Neuronal stem cell (in vitro differentiated cells): ENCODE data around the gene NUDT3.
"Not testable (repeated sequence)": the region's sequence is repeated elsewhere in the genome, so short reads cannot be mapped to it uniquely, and the experiment has no call there.

Source experiments
- DNase-seq: peaks from one replicate; pipeline ENCODE4 v3.0.0-alpha.2; 2013; ENCODE audit warnings: low spot score
- H2AFZ ChIP-seq: one replicate; pipeline ENCODE4 v1.6.1; 2013; ENCODE audit warnings: mild to moderate bottlenecking, low read length, inconsistent platforms
- H2AK5ac ChIP-seq: 2 replicates; pipeline ENCODE4 v1.6.1; 2013; ENCODE audit warnings: low read depth, mild to moderate bottlenecking, inconsistent platforms, low read length, moderate library complexity, mixed read lengths
- H2BK120ac ChIP-seq: 2 replicates; pipeline ENCODE4 v1.6.1; 2013; ENCODE audit warnings: low read depth, mild to moderate bottlenecking, inconsistent platforms, low read length, moderate library complexity, mixed read lengths
- H2BK12ac ChIP-seq: one replicate; pipeline ENCODE4 v1.6.1; 2013; ENCODE audit warnings: low read length, inconsistent platforms
- H2BK15ac ChIP-seq: 2 replicates; pipeline ENCODE4 v1.6.1; 2013; ENCODE audit warnings: mild to moderate bottlenecking, low read length, inconsistent platforms, mixed read lengths
- H2BK5ac ChIP-seq: one replicate; pipeline ENCODE4 v1.6.1; 2013; ENCODE audit warnings: inconsistent platforms, mild to moderate bottlenecking, low read length, moderate library complexity
- H3K14ac ChIP-seq: one replicate; pipeline ENCODE4 v1.6.1; 2013; ENCODE audit warnings: low read length, inconsistent platforms
- H3K18ac ChIP-seq: 2 replicates; pipeline ENCODE4 v1.6.1; 2013; ENCODE audit warnings: low read length, inconsistent platforms
- H3K23ac ChIP-seq: 2 replicates; pipeline ENCODE4 v1.6.1; 2013; ENCODE audit warnings: low read depth, mild to moderate bottlenecking, mixed read lengths, low read length, inconsistent platforms; ENCODE audit not compliant: poor library complexity
- H3K27ac ChIP-seq: replicated peaks from 3 replicates; pipeline ENCODE4 v1.5.1; 2013; ENCODE audit warnings: low read length, inconsistent platforms
- H3K27me3 ChIP-seq, 3 experiments: 2 replicates each; pipeline ENCODE4 v1.6.1; 2013; ENCODE audit warnings: low read length in 3 of 3, mild to moderate bottlenecking in 2 of 3, inconsistent platforms in 1 of 3, low read depth in 1 of 3, mixed read lengths in 1 of 3, moderate library complexity in 1 of 3; ENCODE audit not compliant: control insufficient read depth in 3 of 3, insufficient read depth in 3 of 3
- H3K36me3 ChIP-seq, 2 donors: replicated peaks in 1 of 2; 2 replicates each; pipeline ENCODE4 v1.6.1; 2013; ENCODE audit warnings: low read length in 2 of 2; ENCODE audit not compliant: control insufficient read depth in 2 of 2, insufficient read depth in 2 of 2
- H3K4ac ChIP-seq: 2 replicates; pipeline ENCODE4 v1.6.1; 2013; ENCODE audit warnings: inconsistent platforms, mild to moderate bottlenecking, low read length, moderate library complexity
- H3K4me1 ChIP-seq, 2 donors: 1 replicate in 1 of 2; 2 replicates in 1 of 2; pipeline ENCODE4 v1.6.1; 2013; ENCODE audit warnings: low read length in 2 of 2, low read depth in 1 of 2; ENCODE audit not compliant: control insufficient read depth in 2 of 2, insufficient read depth in 1 of 2
- H3K4me2 ChIP-seq: one replicate; pipeline ENCODE4 v1.6.1; 2013; ENCODE audit warnings: mild to moderate bottlenecking, low read length, inconsistent platforms; ENCODE audit not compliant: insufficient read depth, poor library complexity, severe bottlenecking
- H3K4me3 ChIP-seq, 2 donors: 2 replicates each; pipeline ENCODE4 v1.5.1; 2013; ENCODE audit warnings: low read length in 2 of 2, mild to moderate bottlenecking in 2 of 2, inconsistent platforms in 1 of 2, moderate library complexity in 1 of 2
- H3K79me1 ChIP-seq: one replicate; pipeline ENCODE4 v1.6.1; 2013; ENCODE audit warnings: low read depth, mild to moderate bottlenecking, inconsistent platforms, low read length, moderate library complexity
- H3K9ac ChIP-seq: one replicate; pipeline ENCODE4 v1.6.1; 2013; ENCODE audit warnings: mild to moderate bottlenecking, low read depth, low read length, inconsistent platforms; ENCODE audit not compliant: poor library complexity
- H3K9me3 ChIP-seq, 2 donors: replicated peaks in 1 of 2; 2 replicates each; pipeline versions ENCODE3 to v1.6.1; 2013; ENCODE audit warnings: low read length in 2 of 2, mild to moderate bottlenecking in 2 of 2, inconsistent platforms in 1 of 2, low read depth in 1 of 2, mixed read lengths in 1 of 2, moderate library complexity in 1 of 2; ENCODE audit not compliant: control insufficient read depth in 2 of 2, insufficient read depth in 1 of 2
- H4K8ac ChIP-seq: one replicate; pipeline ENCODE4 v1.6.1; 2013; ENCODE audit warnings: low read depth, mild to moderate bottlenecking, inconsistent platforms, low read length, moderate library complexity
- H4K91ac ChIP-seq: one replicate; pipeline ENCODE4 v1.6.1; 2013; ENCODE audit warnings: low read length, low read depth, mild to moderate bottlenecking, inconsistent platforms; ENCODE audit not compliant: poor library complexity
- WGBS, 2 donors: extraction: QIAGEN DNeasy Blood & Tissue Kit; methylation state at CpG; one replicate each; pipeline ENCODE4 v1.1.7; 2013; ENCODE audit warnings: missing lambda C conversion rate in 2 of 2, mixed read lengths in 1 of 2; ENCODE audit not compliant: insufficient read length in 2 of 2, insufficient replicate concordance in 1 of 2; ENCODE audit errors: extremely low coverage in 2 of 2; 5-methylcytosine and 5-hydroxymethylcytosine counted together

The NUDT3 gene

GRCh38 chr6:34369385-34369784 lies 23.1 kb downstream of the NUDT3 start:
- Histone ChIP-seq H2BK12ac (no peak overlapping the region), H3K27me3 (no peaks in the 10 kb centered on the region), H2AFZ (no peak overlapping the region), H3K23ac (no peak overlapping the region), H3K36me3 (peaks cover 0 to 21% of the 10 kb centered on the region in 2 donors), H2AK5ac (no peak overlapping the region), H3K4me2 (no peak overlapping the region), H2BK120ac (no peak overlapping the region), H2BK5ac (no peak overlapping the region), H3K4ac (no peak overlapping the region), H3K79me1 (no peaks in the 10 kb centered on the region), H3K9me3 (no peaks in the 10 kb centered on the region), H2BK15ac (no peak overlapping the region), H3K14ac (no peak overlapping the region), H3K4me1 (no peaks in the 10 kb centered on the region), H3K27ac (no peak overlapping the region), H3K9ac (no peak overlapping the region), H3K18ac (no peak overlapping the region), H4K8ac (no peak overlapping the region), H3K4me3 (no peak overlapping the region), H4K91ac (no peak overlapping the region)
- no CpG with 5 or more reads among the region's 4 CpGs for WGBS, 2 donors
- DNase-seq, result no peak

DNA sequence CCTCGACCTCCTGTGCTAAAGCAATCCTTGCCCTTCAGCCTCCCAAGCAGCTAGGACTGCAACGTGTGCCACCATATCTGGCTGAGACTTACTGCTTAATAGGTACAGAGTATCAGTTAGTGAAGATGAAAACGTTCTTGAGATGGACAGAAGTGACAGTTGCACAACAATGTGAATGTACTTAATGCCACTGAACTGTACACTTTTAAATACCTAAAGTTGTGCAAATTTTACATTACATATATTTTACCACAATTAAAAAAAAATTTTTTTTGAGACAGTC lies 25.9 kb downstream of the NUDT3 start:
- Histone ChIP-seq H3K14ac (no peak overlapping the region), H4K8ac (no peak overlapping the region), H2AFZ (no peak overlapping the region), H3K27me3 (no peaks in the 10 kb centered on the region), H3K18ac (no peak overlapping the region), H3K79me1 (no peaks in the 10 kb centered on the region), H3K4me2 (no peak overlapping the region), H2AK5ac (no peak overlapping the region), H3K4me3 (no peak overlapping the region), H3K9ac (no peak overlapping the region), H3K4ac (no peak overlapping the region), H3K23ac (no peak overlapping the region), H4K91ac (no peak overlapping the region), H2BK12ac (no peak overlapping the region), H2BK15ac (no peak overlapping the region), H2BK120ac (no peak overlapping the region), H3K9me3 (no peaks in the 10 kb centered on the region), H3K27ac (no peak overlapping the region), H2BK5ac (no peak overlapping the region), H3K36me3 (peaks cover 0 to 18% of the 10 kb centered on the region in 2 donors), H3K4me1 (peaks cover 0 to 3% of the 10 kb centered on the region in 2 donors)
- DNase-seq, result no peak
- WGBS, 2 donors, result no CpG with 5 or more reads among the region's 3 CpGs

DNA sequence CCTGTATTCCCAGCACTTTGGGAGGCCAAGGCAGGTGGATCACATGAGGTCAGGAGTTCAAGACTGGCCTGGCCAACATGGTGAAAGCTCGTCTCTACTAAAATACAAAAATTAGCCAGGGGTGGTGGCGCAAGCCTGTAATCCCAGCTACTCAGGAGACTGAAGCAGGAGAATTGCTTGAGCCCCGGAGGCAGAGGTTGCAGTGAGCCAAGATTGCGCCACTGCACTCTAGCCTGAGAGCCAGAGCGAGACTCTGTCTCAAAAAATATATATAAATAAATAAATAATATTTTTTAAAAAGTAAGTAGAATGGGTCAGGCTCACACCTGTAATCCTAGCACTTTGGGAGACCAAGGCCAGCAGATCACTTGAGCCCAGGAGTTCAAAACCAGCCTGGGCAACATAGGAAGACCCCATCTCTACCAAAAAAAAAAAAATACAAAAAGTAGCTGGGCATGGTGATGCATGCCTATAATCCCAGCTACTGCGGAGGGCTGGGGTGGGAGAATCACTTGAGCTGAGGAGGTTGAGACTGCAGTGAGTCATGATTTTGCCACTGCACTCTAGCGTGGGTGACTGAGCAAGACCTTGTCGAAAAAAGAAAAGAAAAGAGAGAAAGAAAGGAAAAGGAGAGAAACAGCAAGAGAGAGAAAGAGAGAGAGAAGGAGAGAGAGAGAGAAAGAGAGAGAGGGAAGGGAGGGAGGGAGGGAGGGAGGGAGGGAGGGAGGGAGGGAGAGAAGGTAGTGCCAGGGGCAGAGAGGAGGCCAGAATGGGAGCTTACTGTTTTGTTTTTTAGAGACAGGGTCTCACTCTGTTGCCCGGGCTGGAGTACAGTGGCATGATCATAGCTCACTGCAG lies 26.5 kb downstream of the NUDT3 start:
- not testable (repeated sequence) for H3K9me3 ChIP-seq, H2BK12ac ChIP-seq, H3K4ac ChIP-seq, H4K8ac ChIP-seq, H3K79me1 ChIP-seq, H2BK15ac ChIP-seq, H3K18ac ChIP-seq, H2AK5ac ChIP-seq, H3K4me3 ChIP-seq, H3K4me1 ChIP-seq, H2BK5ac ChIP-seq, H2BK120ac ChIP-seq, H2AFZ ChIP-seq, H4K91ac ChIP-seq, H3K23ac ChIP-seq, H3K4me2 ChIP-seq, H3K9ac ChIP-seq, H3K27ac ChIP-seq, H3K14ac ChIP-seq, DNase-seq, H3K27me3 ChIP-seq
- peaks cover 0 to 18% of the 10 kb centered on the region in 2 donors for H3K36me3 ChIP-seq
- WGBS, 2 donors, result no CpG with 5 or more reads among the region's 9 CpGs

GRCh38 chr6:34363681-34364075 lies 28.8 kb downstream of the NUDT3 start:
- H3K9me3 ChIP-seq, H2BK12ac ChIP-seq, H3K9ac ChIP-seq, H2BK5ac ChIP-seq, H2AFZ ChIP-seq, H2BK120ac ChIP-seq, H4K91ac ChIP-seq, H3K36me3 ChIP-seq, H3K18ac ChIP-seq, H3K4ac ChIP-seq, H3K79me1 ChIP-seq, H3K4me3 ChIP-seq, H4K8ac ChIP-seq, H3K27ac ChIP-seq, H3K23ac ChIP-seq, H2AK5ac ChIP-seq, H3K4me1 ChIP-seq, H2BK15ac ChIP-seq, H3K4me2 ChIP-seq, H3K14ac ChIP-seq, H3K27me3 ChIP-seq, DNase-seq: not testable (repeated sequence)
- WGBS, 2 donors, result no CpG with 5 or more reads among the region's 9 CpGs
